GM21423 (cell line): ENCODE results near the gene CRY2.

Experiments used
- ATAC-seq: cut with Tn5 transposase; IDR thresholded peaks from one replicate; pipeline ENCODE4 v1.9.1; 2021; ENCODE audit warnings: mild to moderate bottlenecking, moderate library complexity; ENCODE audit not compliant: unreplicated experiment

The CRY2 gene

DNA sequence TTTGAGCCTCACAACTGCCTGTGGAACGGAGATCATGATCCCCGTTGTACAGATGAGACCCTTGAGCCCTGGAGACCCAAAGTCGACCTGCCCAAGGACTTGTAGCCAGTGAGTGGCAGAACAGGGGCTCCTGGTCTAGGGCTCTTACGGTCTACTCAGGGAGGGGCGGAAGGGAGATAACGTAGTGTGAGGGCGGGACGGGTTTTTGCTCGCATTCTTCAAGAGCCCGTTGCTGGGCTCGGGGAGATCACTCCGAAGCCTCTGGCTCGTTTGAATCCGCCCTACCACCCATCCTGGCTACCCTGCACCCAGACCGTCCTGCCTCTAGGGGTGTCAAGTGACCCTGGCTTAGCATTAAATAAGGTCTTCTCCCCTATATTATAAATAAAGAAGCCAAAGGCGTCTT, 639 bp downstream of the CRY2 start:
- ATAC-seq = peak; percentile 11

DNA sequence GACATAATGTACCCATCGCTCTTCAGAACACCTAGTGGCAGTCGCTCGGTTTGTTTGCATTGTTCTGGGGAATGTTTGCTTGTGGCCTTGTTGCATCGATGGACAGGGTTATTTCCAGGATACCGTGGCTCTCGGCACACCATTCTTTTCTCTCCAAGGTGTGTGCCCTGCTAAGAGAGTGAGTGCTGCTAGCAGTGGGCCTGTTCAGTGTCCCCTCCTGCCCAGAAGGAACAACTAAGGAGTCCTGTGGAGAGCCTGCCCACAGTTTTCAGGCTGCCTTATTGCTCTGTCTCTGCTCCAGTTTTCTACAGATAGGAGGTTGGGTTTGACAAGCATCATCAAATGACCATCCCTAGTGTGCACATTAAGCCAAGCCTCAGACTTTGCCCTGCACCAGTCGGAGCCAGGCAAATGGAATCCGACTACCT, 1.4 kb downstream of the CRY2 start:
- no peak for ATAC-seq

DNA sequence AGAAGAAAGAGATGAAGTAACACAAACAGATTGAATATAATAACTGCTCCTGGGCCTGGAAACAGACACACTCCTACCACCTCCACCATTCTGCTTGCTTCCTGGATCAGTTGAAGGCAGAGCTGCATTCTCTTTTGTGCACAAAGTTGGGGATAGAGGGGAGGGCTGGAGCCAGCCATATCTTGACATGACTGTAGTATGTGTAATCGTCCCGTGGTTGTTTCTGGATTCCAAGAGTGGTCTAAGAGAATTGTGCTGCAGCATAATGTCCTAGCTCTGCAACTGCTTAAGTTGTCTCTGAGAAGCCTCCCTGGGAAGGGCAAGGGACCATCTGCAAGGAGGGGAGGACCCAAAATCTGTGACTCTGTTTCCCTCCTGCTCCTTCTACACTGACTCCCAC, 3.2 kb downstream of the CRY2 start:
- ATAC-seq = no peak

DNA sequence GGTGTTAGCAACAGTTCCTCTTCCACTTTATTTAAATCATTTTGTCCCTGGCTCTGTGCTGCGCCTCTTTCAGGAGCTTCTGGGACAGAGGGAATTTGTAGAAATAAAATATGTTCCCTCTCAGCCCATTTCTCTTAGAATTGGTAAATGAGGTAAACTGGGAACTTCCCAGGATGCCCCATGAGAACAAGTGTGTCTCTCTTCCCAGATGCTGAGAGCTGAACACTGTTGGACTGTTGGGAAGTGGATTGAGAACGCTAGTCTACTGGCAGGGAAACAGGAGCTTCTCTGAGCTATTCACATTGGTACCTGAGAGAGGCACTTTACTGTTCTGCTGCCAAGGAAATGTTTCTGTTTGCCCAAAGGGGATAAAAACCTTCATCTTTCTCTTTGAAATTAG, 4.0 kb downstream of the CRY2 start:
- ATAC-seq = no peak

DNA sequence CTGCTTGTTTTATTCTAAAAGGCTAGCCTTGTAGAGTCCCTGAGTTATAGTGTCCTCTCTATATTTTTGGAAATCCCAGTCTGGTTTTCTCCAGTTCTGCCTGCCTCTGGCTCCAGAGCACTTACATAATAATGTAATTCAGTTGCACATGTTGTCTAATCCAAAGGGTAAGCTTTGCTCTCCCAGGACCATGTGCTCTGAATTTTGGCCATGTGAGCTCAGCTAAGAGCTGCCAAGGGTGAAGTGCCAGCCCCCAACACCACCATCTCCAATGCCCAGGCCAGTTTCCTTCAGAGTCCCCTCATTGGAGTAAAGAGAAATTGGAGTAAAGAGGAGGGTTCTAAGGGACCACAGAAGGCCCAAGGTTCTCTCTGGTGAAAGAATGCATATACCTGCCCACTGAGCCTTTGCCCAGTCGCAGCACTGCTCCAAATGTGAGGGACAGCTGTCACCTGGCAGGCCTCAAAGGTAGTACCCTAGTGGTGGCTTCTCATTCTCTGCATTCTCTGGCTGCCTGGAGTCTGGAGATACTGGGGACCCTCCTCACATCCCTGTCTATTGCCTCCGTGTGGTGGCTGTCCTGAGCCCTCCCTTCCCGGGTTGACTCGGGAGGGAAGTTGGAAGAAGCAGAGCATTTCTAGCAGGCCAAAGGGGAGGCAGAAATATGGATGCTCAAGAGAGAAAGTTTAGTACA, 4.9 kb downstream of the CRY2 start:
- ATAC-seq = no peak

DNA sequence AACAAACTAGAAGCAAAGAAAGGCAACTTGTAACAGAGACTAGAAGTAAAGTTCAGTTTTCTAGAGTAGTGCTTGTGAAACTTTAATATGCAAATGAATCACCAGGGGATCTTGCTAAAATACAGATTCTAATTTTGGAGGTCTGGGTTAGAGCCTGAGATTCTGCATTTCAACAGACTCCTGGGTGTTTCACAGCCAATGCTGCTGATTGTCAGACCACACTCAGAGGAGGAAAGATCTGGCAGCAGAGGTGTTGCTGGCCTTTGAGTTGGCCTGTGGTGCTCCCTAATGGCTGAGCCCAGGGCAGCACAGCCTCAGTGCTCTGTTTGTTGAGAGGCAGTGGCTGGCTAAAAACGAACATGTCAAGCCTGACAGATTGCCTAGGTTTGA, 5.4 kb downstream of the CRY2 start:
- no peak for ATAC-seq

DNA sequence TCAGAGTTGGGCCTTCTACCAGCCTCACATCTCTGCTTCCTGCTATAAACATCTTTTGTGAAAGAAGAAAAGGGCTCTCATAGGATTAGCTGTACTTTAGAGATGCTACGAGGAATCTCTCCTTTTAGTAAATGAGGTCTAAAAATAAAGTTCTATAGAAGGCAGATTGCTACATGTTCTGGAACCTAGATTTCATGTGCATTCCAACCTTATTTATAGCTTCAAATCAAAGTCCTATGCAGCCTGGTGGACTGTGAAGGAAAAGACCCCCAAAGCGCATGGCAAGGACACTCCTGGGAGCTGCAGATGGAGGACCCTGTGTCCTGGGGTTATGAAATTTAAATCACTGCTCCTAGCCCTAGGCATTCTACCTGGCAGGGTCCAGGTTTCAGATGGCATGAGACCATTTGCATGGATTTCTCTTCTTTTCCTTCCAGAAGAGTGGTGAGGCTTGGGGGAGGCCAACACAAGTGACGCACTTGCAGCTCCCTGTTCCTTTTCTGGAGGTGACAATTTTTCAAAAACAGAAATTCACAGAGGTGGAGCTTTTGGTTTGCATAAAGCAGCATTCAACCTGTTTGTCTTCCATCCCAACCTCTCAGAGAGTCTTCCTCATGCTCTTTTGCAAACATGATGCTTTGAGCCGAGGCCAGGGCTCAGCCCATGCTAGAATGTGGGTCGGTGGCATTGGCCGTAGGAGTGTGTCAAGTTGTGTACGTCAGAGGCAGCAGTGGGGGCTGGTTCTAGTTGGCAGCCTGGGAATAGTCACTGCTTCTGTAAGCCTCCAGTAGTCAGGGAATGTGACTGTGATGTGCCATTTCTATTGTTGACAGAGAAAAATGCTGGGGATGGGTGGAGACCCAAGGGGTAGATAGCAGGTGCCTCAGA, 6.3 kb downstream of the CRY2 start:
- no peak for ATAC-seq

DNA sequence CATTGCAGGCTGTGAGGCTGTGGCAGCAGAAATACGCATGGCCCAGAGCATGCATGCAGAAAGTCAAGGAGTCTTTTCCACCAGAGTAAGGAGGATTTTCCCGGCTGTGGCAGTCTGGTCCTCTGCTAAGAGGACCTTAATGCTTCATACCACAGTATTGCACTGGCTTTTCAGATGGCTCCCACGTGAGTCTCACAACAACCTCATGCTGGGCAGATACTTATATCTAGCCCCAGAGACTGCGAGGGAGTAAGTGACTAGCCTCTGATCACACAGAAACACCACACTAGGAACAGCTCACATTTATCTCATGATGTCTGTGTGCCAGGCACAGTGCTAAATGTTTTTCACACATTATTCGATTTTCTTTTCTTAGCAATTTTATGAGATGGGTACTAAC, 8.0 kb downstream of the CRY2 start:
- no peak for ATAC-seq

DNA sequence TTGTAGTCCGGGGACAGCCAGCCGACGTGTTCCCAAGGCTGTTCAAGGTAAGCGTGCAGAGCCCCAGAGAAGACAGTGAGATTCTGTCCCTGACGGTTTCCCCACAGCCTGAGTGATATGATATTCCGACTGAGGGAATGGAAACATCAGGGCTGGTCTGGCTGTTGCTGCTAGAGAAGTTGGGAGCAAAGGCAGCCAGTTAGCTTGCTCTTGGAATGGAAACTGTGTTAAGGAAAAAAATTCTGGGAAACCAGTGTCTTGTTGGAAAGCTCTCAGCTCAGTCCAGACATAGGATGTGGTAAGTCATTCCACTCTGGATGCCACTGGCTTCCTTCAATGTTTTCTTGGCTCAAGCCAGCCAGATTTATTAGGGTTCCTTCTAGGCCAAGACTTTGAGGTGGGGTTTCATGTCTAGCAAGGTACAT, 8.8 kb downstream of the CRY2 start:
- no peak for ATAC-seq

DNA sequence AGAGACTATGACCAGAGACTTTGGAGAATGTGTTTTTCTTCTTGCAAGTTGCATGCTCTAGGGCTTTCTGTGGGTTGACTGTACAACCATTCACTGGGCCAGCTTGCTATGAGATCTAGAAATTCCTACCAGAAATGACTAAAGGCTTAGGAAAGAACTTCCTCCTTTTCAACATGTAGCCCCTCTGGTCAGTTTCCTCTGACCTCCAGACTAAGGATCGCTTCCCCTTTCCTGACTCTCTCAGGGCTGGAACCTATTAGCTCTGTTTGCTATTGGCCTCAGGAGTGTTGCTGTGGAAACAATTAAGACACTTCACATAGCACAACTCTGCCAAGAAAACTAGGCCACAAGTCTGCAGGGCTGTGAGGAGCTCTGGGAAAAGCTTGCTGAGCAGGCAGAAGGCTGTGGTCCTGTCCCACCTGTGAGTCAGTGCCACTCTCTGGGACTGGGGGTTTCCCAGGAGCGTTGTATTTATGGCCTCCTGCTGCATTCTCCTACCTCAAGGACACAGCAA, 10.7 kb downstream of the CRY2 start:
- no peak for ATAC-seq

DNA sequence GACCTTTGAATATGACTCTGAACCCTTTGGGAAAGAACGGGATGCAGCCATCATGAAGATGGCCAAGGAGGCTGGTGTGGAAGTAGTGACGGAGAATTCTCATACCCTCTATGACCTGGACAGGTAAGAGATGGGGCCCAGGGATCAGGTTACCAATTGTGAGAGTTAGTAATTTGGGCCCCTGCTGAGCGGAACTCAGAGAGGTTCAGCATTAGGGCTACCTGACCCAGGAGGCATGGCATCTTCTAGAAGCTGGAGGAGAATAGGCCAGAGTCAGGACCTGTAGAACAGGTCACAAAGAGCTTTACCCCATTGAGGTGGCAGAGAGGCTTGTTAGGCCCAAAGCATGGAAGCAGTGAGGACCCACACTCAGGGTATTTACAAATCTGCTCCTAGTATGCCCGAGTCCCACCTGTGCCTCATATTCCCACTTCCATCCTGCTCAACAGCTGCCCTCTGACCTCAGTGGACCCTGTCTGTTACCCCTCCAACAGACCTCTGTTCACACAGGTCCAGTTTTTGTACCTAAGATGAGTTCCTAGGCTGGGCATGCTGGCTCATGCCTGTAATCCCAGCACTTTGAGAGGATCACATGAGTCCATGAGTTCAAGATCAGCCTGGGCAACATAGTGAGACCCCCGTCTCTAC, 11.6 kb downstream of the CRY2 start:
- no peak for ATAC-seq

DNA sequence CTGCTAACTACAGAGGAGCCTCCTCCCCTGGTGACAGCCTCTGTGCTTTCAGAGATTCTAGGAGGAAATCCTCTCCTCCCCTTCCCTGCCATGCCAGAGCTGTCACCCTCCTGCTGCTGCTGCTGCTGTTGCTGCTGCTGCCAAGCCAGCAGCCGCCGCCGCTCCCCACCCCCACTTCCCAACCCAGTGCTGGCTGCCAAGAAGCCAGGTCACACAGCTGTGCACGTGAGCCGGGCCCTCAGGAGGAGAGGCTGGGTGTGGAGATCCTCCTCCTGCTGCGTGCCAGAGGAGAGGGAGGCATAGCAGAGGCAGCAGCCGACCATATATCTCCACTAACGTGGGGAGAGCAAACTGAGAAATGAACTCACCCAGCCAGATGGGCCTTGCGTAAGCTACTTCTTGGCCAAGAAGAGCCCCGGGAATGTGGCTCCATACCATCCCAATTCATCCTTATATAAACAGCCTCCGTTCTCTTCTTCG, 12.4 kb downstream of the CRY2 start:
- no peak for ATAC-seq

DNA sequence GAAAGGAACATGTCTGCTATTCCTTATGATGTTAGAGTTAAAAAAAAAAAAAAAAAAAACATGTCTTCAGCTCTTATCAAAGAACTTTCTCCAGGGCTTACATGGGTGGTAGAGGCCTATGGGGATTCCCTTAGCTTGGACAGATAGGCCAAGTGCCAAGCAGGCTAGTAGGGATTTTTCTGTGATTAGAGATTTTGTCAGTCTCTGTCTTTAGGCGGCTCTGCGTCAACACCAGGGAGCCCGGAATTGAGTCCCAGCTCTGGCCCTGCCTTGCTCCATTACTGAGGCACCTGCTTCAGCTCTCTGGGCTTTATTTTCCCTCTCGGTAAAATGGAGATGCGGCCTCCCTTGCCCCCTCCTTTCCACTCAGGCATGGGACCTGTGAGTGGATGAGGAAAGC, 13.1 kb downstream of the CRY2 start:
- ATAC-seq = no peak

DNA sequence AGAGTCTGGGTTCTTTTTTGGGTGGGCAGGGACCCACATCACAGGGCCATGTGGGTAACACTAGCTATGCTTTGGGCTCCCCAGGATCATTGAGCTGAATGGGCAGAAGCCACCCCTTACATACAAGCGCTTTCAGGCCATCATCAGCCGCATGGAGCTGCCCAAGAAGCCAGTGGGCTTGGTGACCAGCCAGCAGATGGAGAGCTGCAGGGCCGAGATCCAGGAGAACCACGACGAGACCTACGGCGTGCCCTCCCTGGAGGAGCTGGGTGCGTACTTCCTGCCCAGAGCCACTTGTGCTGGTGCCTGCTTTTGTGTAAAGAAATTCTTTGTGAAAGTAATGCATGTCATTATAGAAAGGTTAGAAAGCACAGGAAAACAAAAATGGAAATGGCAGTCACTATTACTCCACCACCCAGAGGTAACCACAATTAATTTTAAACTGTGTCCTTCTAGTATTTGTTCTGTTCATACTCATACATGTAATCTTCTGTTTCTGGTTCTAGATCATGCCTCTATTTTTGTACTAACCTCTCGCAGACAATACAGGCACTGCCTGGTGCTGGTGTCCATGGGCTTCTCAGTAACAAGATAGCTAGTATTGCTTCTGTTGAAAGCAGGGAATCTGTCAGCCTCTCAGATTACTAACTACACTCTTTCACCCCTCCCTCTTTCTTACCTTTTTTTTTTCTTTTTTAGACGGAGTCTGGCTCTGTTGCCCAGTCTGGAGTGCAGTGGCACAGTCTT, 13.7 kb downstream of the CRY2 start:
- no peak for ATAC-seq

DNA sequence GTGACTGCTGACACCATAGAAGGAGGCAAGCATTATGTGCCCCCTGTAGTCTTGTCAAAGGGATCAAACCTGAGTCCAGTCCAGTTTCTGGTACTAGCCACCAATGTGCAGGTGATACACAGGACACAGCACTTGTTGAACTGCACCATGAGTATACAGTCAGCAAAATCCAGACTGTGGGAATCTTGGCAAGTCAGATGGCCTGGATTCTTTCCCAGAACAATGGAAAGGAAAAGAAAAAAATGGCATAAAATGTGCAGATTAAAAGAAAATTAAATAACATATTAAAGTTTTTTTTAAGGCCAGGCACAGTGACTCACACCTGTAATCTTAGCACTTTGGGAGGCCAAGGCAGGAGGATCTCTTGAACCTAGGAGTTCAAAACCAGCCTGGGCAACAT, 16.8 kb downstream of the CRY2 start:
- ATAC-seq = no peak

DNA sequence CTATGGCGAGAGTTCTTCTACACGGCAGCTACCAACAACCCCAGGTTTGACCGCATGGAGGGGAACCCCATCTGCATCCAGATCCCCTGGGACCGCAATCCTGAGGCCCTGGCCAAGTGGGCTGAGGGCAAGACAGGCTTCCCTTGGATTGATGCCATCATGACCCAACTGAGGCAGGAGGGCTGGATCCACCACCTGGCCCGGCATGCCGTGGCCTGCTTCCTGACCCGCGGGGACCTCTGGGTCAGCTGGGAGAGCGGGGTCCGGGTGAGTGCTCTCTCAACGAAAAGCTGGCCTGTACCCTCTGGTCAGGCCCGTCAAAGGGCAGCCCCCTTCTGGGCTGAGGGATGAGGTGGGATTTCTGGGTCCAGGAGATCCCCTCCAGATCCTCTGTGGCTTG, 22.3 kb downstream of the CRY2 start:
- ATAC-seq = no peak

DNA sequence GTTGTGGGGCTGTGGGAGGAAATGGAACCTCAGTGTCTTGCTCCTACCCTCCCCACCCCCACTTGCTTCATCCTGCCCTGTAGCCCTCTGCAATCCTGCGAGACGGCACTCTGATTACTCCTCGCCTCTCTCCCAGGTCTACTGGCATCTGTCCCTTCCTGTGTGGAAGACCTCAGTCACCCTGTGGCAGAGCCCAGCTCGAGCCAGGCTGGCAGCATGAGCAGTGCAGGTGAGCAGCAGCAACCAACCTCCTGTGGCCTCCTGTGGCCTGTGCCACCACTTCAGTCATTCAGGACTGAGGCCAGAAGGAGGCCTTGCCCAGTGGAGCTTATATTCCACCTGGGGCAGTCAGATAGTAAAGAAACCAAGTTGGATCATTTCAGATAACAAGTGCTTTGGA, 23.4 kb downstream of the CRY2 start:
- no peak for ATAC-seq

DNA sequence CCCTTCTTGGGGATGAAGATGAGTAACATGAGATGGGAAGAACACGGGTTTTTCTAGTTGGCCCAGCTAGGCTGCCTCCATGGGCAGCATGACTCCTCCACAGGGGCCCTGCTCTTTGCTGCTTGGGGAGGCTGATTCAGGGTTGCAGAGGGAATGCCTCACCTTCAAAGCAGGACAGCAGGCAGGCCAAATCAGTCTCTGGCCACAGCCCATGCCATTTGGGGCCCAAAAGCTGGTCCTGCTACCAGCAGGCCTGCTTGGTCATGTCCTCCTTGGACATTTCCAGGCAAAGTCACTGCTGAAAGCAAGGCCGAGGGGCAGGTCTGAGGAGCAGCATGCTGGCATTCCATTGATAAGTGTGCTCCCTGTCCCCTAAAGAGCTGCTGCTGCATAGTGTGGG, 24.4 kb downstream of the CRY2 start:
- no peak for ATAC-seq

DNA sequence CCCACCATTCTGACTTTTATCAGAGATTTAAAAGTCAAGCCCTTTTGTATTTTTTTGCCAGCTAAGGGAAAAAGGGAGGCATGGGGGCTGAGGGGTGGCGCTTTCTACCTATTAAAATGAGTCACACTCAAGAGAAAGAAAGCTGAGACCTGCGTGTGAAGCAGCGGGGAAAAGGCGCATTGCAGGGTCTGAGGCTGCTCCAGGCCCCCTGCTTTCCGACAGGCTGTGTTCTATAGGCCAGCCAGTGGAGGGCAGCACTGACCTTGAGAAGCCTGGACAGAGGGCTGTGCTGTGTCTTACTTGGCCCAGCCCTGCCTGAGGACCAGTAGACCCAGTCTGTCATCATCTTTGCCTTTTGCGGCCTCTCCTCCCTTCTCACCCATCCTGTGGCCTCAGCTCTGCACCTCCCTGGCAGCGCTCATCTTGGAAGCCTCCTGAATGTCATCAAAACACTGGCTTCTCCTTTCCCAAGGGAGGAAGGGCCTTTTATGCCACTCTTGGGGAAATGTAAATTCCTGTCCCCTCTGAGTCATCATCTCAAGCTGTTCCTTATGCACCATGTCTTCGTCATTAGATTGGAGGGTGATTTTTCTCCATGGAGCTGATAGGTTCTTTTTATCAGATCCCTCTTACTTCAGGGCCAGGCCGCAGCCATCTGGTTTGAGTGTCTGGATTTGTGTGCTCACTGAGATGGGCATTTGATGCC, 25.5 kb downstream of the CRY2 start:
- ATAC-seq = no peak

DNA sequence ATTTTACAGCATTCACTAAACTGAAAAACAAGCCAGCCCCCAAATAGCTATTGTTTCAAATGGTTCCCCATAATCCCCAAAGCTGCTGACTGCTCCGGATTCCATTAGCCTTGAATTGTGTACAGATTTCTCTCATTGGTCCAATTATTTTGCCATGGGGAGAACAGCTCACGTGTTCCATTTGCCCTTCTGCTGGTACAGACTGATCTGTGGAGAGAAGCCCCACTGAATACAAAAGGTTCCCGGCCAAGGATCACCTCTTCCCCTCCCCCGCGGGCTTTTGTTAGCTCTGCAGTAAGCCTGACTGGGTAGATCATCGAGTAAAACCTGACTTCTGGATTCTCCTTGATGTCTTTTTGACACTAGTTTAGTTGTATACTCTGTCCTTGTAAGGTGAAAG, 29.1 kb downstream of the CRY2 start:
- ATAC-seq = no peak
